Measurements from ENCODE around the gene CUTC. TPM values are rescaled to one million over a fixed set of nuclear protein-coding genes. Genes with fewer than 3 reads are reported as not detected.

CUTC gene
- total and polyA plus RNA-seq, 2 donors (not counting 1 experiment from before 2014, with no cell fraction given): 19.4 to 22.6 TPM

GRCh38 chr10:99758211-99758891, 26.3 kb downstream of the CUTC start:
- no peaks in the 10 kb centered on the region for H3K27me3 ChIP-seq (ENCODE audit: control insufficient read depth, insufficient read depth, low read length)
- TF ChIP-seq EZH2 (IDR thresholded peaks at IDR 0.05; ENCODE audit: low read length, missing control alignments) (no peak), CTCF (conservative IDR thresholded peaks at IDR 0.05 in 1 of 2, IDR thresholded peaks at IDR 0.05 in 1 of 2; ENCODE audit: low read depth in 1 of 2, low read length in 2 of 2) (no peak)

GRCh38 chr10:99760321-99760720, 28.3 kb downstream of the CUTC start:
- H2AFZ ChIP-seq (ENCODE audit: low read length): no peak overlapping the region
- H3K4me2 ChIP-seq (ENCODE audit: extremely low read depth, insufficient read depth, low read length): no peak overlapping the region
- H3K27me3 ChIP-seq (ENCODE audit: control insufficient read depth, insufficient read depth, low read length): no peaks in the 10 kb centered on the region
- no peak for DNase-seq (ENCODE audit: low read depth in 2 of 2)
- H3K9me3 ChIP-seq (ENCODE audit: control insufficient read depth, insufficient read depth, low read depth, low read length): no peaks in the 10 kb centered on the region
- H3K9ac ChIP-seq (ENCODE audit: insufficient read depth, low read length): no peak overlapping the region
- no peak for TF ChIP-seq EZH2 (IDR thresholded peaks at IDR 0.05; ENCODE audit: low read length, missing control alignments)
- no peaks in the 10 kb centered on the region for H3K79me2 ChIP-seq (ENCODE audit: control insufficient read depth, insufficient read depth, low read length)
- no peak overlapping the region for H3K27ac ChIP-seq (ENCODE audit: insufficient read depth, low read length)
- H3K36me3 ChIP-seq (ENCODE audit: control insufficient read depth, insufficient read depth, low read length): peaks cover 3% of the 10 kb centered on the region
- no peaks in the 10 kb centered on the region for H4K20me1 ChIP-seq (ENCODE audit: control insufficient read depth, extremely low read depth, insufficient read depth, low read length)
- no peak overlapping the region for H3K4me3 ChIP-seq (replicated peaks in 1 of 4; ENCODE audit: control extremely low read depth in 1 of 4, insufficient read depth in 1 of 4, low read depth in 3 of 4, low read length in 4 of 4)
- no peaks in the 10 kb centered on the region for H3K4me1 ChIP-seq (ENCODE audit: control insufficient read depth, extremely low read depth, insufficient read depth, low read length)

More at GRCh38 chr10:99758211-99758891, 26.3 kb downstream of the CUTC start:
- H3K36me3 ChIP-seq (ENCODE audit: control insufficient read depth, insufficient read depth, low read length): peaks cover 3% of the 10 kb centered on the region
- no peaks in the 10 kb centered on the region for H3K4me1 ChIP-seq (ENCODE audit: control insufficient read depth, extremely low read depth, insufficient read depth, low read length)
- H2AFZ ChIP-seq (ENCODE audit: low read length): no peak overlapping the region
- no peak overlapping the region for H3K4me3 ChIP-seq (replicated peaks in 1 of 4; ENCODE audit: control extremely low read depth in 1 of 4, insufficient read depth in 1 of 4, low read depth in 3 of 4, low read length in 4 of 4)
- H3K4me2 ChIP-seq (ENCODE audit: extremely low read depth, insufficient read depth, low read length): no peak overlapping the region
- H3K9ac ChIP-seq (ENCODE audit: insufficient read depth, low read length): no peak overlapping the region
- H3K9me3 ChIP-seq (ENCODE audit: control insufficient read depth, insufficient read depth, low read depth, low read length): no peaks in the 10 kb centered on the region
- no peaks in the 10 kb centered on the region for H4K20me1 ChIP-seq (ENCODE audit: control insufficient read depth, extremely low read depth, insufficient read depth, low read length)
- DNase-seq (ENCODE audit: low read depth in 2 of 2): peak in 1 of 2 donors; percentile 46
- no peaks in the 10 kb centered on the region for H3K79me2 ChIP-seq (ENCODE audit: control insufficient read depth, insufficient read depth, low read length)
- no peak overlapping the region for H3K27ac ChIP-seq (ENCODE audit: insufficient read depth, low read length)

GRCh38 chr10:99761365-99761764, 29.3 kb downstream of the CUTC start:
- H3K4me3 ChIP-seq (replicated peaks in 1 of 4; ENCODE audit: control extremely low read depth in 1 of 4, insufficient read depth in 1 of 4, low read depth in 3 of 4, low read length in 4 of 4): no peak overlapping the region
- TF ChIP-seq CTCF (conservative IDR thresholded peaks at IDR 0.05 in 1 of 2, IDR thresholded peaks at IDR 0.05 in 1 of 2; ENCODE audit: low read depth in 1 of 2, low read length in 2 of 2) (no peak), EZH2 (IDR thresholded peaks at IDR 0.05; ENCODE audit: low read length, missing control alignments) (no peak)
- no peaks in the 10 kb centered on the region for H3K36me3 ChIP-seq (ENCODE audit: control insufficient read depth, insufficient read depth, low read length)
- H3K27ac ChIP-seq (ENCODE audit: insufficient read depth, low read length): no peak overlapping the region
- no peak overlapping the region for H2AFZ ChIP-seq (ENCODE audit: low read length)
- H3K79me2 ChIP-seq (ENCODE audit: control insufficient read depth, insufficient read depth, low read length): no peaks in the 10 kb centered on the region
- H4K20me1 ChIP-seq (ENCODE audit: control insufficient read depth, extremely low read depth, insufficient read depth, low read length): no peaks in the 10 kb centered on the region
- no peaks in the 10 kb centered on the region for H3K27me3 ChIP-seq (ENCODE audit: control insufficient read depth, insufficient read depth, low read length)
- H3K4me2 ChIP-seq (ENCODE audit: extremely low read depth, insufficient read depth, low read length): no peak overlapping the region
- no peaks in the 10 kb centered on the region for H3K9me3 ChIP-seq (ENCODE audit: control insufficient read depth, insufficient read depth, low read depth, low read length)
- no peaks in the 10 kb centered on the region for H3K4me1 ChIP-seq (ENCODE audit: control insufficient read depth, extremely low read depth, insufficient read depth, low read length)
- H3K9ac ChIP-seq (ENCODE audit: insufficient read depth, low read length): no peak overlapping the region
- no peak for DNase-seq (ENCODE audit: low read depth in 2 of 2)

All from fibroblast of lung (primary cell).